ENCODE results near the gene AFF2.

The AFF2 gene

GRCh38 chrX:148979786-148980185, 479.4 kb downstream of the AFF2 start:
- Histone ChIP-seq H3K4me1 (ENCODE audit: low read depth, poor library complexity, severe bottlenecking) (no peaks in the 10 kb centered on the region), H3K27ac (no peak overlapping the region), H3K4me3 (IDR thresholded peaks at IDR 0.05; ENCODE audit: insufficient read depth, low read depth, low read length) (no peak overlapping the region), H4K20me1 (ENCODE audit: insufficient read depth) (no peaks in the 10 kb centered on the region), H3K79me2 (ENCODE audit: insufficient read depth, low read depth) (no peaks in the 10 kb centered on the region), H3K27me3 (ENCODE audit: insufficient read depth, low read depth) (no peaks in the 10 kb centered on the region), H3K36me3 (ENCODE audit: insufficient read depth) (no peaks in the 10 kb centered on the region), H3K9ac (no peak overlapping the region), H3K4me2 (no peak overlapping the region), H2AFZ (ENCODE audit: low read depth) (no peak overlapping the region)
- no peak for TF ChIP-seq CTCF (conservative IDR thresholded peaks at IDR 0.05; ENCODE audit: low read depth, low read length)

GRCh38 chrX:148984238-148984637, 483.8 kb downstream of the AFF2 start:
- H3K9ac ChIP-seq, result no peak overlapping the region
- no peak overlapping the region for H3K4me3 ChIP-seq (IDR thresholded peaks at IDR 0.05; ENCODE audit: insufficient read depth, low read depth, low read length)
- H3K4me2 ChIP-seq, result no peak overlapping the region
- H4K20me1 ChIP-seq (ENCODE audit: insufficient read depth), result no peaks in the 10 kb centered on the region
- no peak overlapping the region for H3K27ac ChIP-seq
- no peaks in the 10 kb centered on the region for H3K79me2 ChIP-seq (ENCODE audit: insufficient read depth, low read depth)
- no peaks in the 10 kb centered on the region for H3K27me3 ChIP-seq (ENCODE audit: insufficient read depth, low read depth)
- TF ChIP-seq CTCF (conservative IDR thresholded peaks at IDR 0.05; ENCODE audit: low read depth, low read length), result no peak
- H3K36me3 ChIP-seq (ENCODE audit: insufficient read depth), result no peaks in the 10 kb centered on the region
- no peak overlapping the region for H2AFZ ChIP-seq (ENCODE audit: low read depth)
- H3K4me1 ChIP-seq (ENCODE audit: low read depth, poor library complexity, severe bottlenecking), result no peaks in the 10 kb centered on the region

GRCh38 chrX:148991502-148991901, 491.1 kb downstream of the AFF2 start:
- no peak overlapping the region for H3K27ac ChIP-seq
- no peaks in the 10 kb centered on the region for H3K4me1 ChIP-seq (ENCODE audit: low read depth, poor library complexity, severe bottlenecking)
- TF ChIP-seq CTCF (conservative IDR thresholded peaks at IDR 0.05; ENCODE audit: low read depth, low read length), result no peak
- H3K9ac ChIP-seq, result no peak overlapping the region
- no peak overlapping the region for H3K4me2 ChIP-seq
- H3K27me3 ChIP-seq (ENCODE audit: insufficient read depth, low read depth), result no peaks in the 10 kb centered on the region
- H3K36me3 ChIP-seq (ENCODE audit: insufficient read depth), result no peaks in the 10 kb centered on the region
- H4K20me1 ChIP-seq (ENCODE audit: insufficient read depth), result no peaks in the 10 kb centered on the region
- no peaks in the 10 kb centered on the region for H3K79me2 ChIP-seq (ENCODE audit: insufficient read depth, low read depth)
- H2AFZ ChIP-seq (ENCODE audit: low read depth), result no peak overlapping the region
- H3K4me3 ChIP-seq (IDR thresholded peaks at IDR 0.05; ENCODE audit: insufficient read depth, low read depth, low read length), result no peak overlapping the region

GRCh38 chrX:148995661-148996060, 495.2 kb downstream of the AFF2 start:
- no peak for TF ChIP-seq CTCF (conservative IDR thresholded peaks at IDR 0.05; ENCODE audit: low read depth, low read length)
- no peaks in the 10 kb centered on the region for H3K79me2 ChIP-seq (ENCODE audit: insufficient read depth, low read depth)
- no peak overlapping the region for H3K27ac ChIP-seq
- H3K4me1 ChIP-seq (ENCODE audit: low read depth, poor library complexity, severe bottlenecking), result no peaks in the 10 kb centered on the region
- H3K36me3 ChIP-seq (ENCODE audit: insufficient read depth), result no peaks in the 10 kb centered on the region
- H4K20me1 ChIP-seq (ENCODE audit: insufficient read depth), result no peaks in the 10 kb centered on the region
- H3K4me3 ChIP-seq (IDR thresholded peaks at IDR 0.05; ENCODE audit: insufficient read depth, low read depth, low read length), result no peak overlapping the region
- H3K9ac ChIP-seq, result no peak overlapping the region
- no peak overlapping the region for H3K4me2 ChIP-seq
- no peak overlapping the region for H2AFZ ChIP-seq (ENCODE audit: low read depth)
- no peaks in the 10 kb centered on the region for H3K27me3 ChIP-seq (ENCODE audit: insufficient read depth, low read depth)

GRCh38 chrX:149002320-149002719, 501.9 kb downstream of the AFF2 start:
- no peak for TF ChIP-seq CTCF (conservative IDR thresholded peaks at IDR 0.05; ENCODE audit: low read depth, low read length)

More at GRCh38 chrX:149002320-149002719, 501.9 kb downstream of the AFF2 start:
- no peaks in the 10 kb centered on the region for H3K4me1 ChIP-seq (ENCODE audit: low read depth, poor library complexity, severe bottlenecking)
- H2AFZ ChIP-seq (ENCODE audit: low read depth), result no peak overlapping the region
- no peaks in the 10 kb centered on the region for H3K36me3 ChIP-seq (ENCODE audit: insufficient read depth)
- H3K27me3 ChIP-seq (ENCODE audit: insufficient read depth, low read depth), result no peaks in the 10 kb centered on the region
- H3K4me2 ChIP-seq, result no peak overlapping the region
- no peak overlapping the region for H3K27ac ChIP-seq
- no peaks in the 10 kb centered on the region for H4K20me1 ChIP-seq (ENCODE audit: insufficient read depth)
- no peak overlapping the region for H3K4me3 ChIP-seq (IDR thresholded peaks at IDR 0.05; ENCODE audit: insufficient read depth, low read depth, low read length)
- no peak overlapping the region for H3K9ac ChIP-seq
- no peaks in the 10 kb centered on the region for H3K79me2 ChIP-seq (ENCODE audit: insufficient read depth, low read depth)
